Panc1 (cell line): Measurements from ENCODE around the gene THAP6. TPM values are rescaled to one million over a fixed set of nuclear protein-coding genes. Genes with fewer than 3 reads are reported as not detected.

ENCODE experiments used
- ATAC-seq: fragments of 200-7000 bp; cut with Tn5 transposase; 2 replicates; pipeline ENCODE4 v1.9.1; 2020; ENCODE audit warnings: mild to moderate bottlenecking, moderate library complexity
- BruUV-seq: library from RNA; stranded (reverse); fragments of 400-500 nt; replicated peaks from 2 replicates; lab custom pipeline; 2021; lab: Mats Ljungman, UMichigan
- CTCF ChIA-PET: fragments of 300-600 bp; sonication (Branson Sonifier 250); formaldehyde crosslinking; loops from one replicate; lab custom pipeline; 2022; ENCODE audit warnings: antibody characterized with exemption; lab: Charles Lee
- POLR2A ChIA-PET: fragments of 300-600 bp; sonication (Branson Sonifier 250); formaldehyde crosslinking; loops from one replicate; lab custom pipeline; 2022; ENCODE audit warnings: antibody characterized with exemption; lab: Charles Lee
- DNase-seq: peaks from one replicate; pipeline ENCODE4 v3.0.0-alpha.2; 2010; ENCODE audit warnings: low read depth, low spot score
- H3K27ac ChIP-seq: 2 replicates; pipeline ENCODE4 v1.5.1; 2011; ENCODE audit warnings: mild to moderate bottlenecking, low read length, inconsistent platforms
- H3K27me3 ChIP-seq: fragments of 200-500 bp; sonication (Bioruptor generic); 2 replicates; pipeline ENCODE4 v1.6.0; 2014; ENCODE audit warnings: low read length, inconsistent platforms; ENCODE audit not compliant: control insufficient read depth, insufficient read depth
- H3K36me3 ChIP-seq: fragments of 200-500 bp; sonication (Bioruptor generic); 2 replicates; pipeline ENCODE4 v1.5.1; 2014; ENCODE audit warnings: inconsistent platforms, mild to moderate bottlenecking, low read length, moderate library complexity; ENCODE audit not compliant: control insufficient read depth, insufficient read depth
- H3K4me1 ChIP-seq: 2 replicates; pipeline ENCODE4 v1.5.1; 2011; ENCODE audit warnings: inconsistent platforms, mild to moderate bottlenecking, low read length, moderate library complexity; ENCODE audit not compliant: control insufficient read depth, insufficient read depth
- H3K4me3 ChIP-seq, 2 experiments: 2 replicates each; pipeline ENCODE4 v1.5.1; 2011 to 2012; ENCODE audit warnings: low read depth in 2 of 2, low read length in 2 of 2, mild to moderate bottlenecking in 2 of 2, inconsistent platforms in 1 of 2, moderate library complexity in 1 of 2
- H3K9me3 ChIP-seq: fragments of 200-500 bp; sonication (Bioruptor generic); 2 replicates; pipeline ENCODE4 v1.5.1; 2014; ENCODE audit warnings: low read depth, mild to moderate bottlenecking, inconsistent platforms, low read length, moderate library complexity; ENCODE audit not compliant: control insufficient read depth, insufficient read depth
- POLR2AphosphoS5 ChIP-seq: IDR thresholded peaks from 2 replicates; pipeline ENCODE4 v1.6.1; 2012; ENCODE audit warnings: mild to moderate bottlenecking, low read depth, low read length, moderate library complexity
- SIN3A ChIP-seq: IDR thresholded peaks from 2 replicates; pipeline ENCODE4 v1.6.1; 2012; ENCODE audit warnings: low read depth, mild to moderate bottlenecking, low read length, moderate library complexity, borderline replicate concordance; ENCODE audit not compliant: insufficient read depth
- TCF7L2 ChIP-seq: IDR thresholded peaks from 2 replicates; pipeline ENCODE4 v1.6.1; 2011; ENCODE audit warnings: mild to moderate bottlenecking, low read depth, low read length, inconsistent platforms
- in situ Hi-C: cut with HindIII; loops from 2 replicates; pipeline ENCODE4 v1.10.0; 2016; ENCODE audit warnings: low sequenced_read_pairs, low pct_unique_long_range_greater_than_20kb
- intact Hi-C: fragments of 100-400 bp; cut with micrococcal nuclease; formaldehyde crosslinking; loops from one replicate; pipeline ENCODE4 v1.10.0; 2022; ENCODE audit not compliant: unreplicated experiment
- total RNA-seq: library from RNA; stranded (reverse); gene quantifications from one replicate; pipeline ENCODE4 v1.2.1, GENCODE V29; 2021; ENCODE audit not compliant: unreplicated experiment
- TF ChIP-seq, protein P1 (sequence below): fragments of 450-650 bp; IDR thresholded peaks from 2 replicates; pipeline ENCODE4 v1.5.1; 2017; ENCODE audit warnings: mild to moderate bottlenecking
- TF ChIP-seq, protein P2 (sequence below), 2 experiments: IDR thresholded peaks; 2 replicates each; pipeline ENCODE4 v1.6.1; 2011 to 2012; ENCODE audit warnings: low read depth in 2 of 2, control low read depth in 1 of 2, low read length in 1 of 2, mild to moderate bottlenecking in 1 of 2, moderate library complexity in 1 of 2; ENCODE audit not compliant: insufficient read depth in 1 of 2

Gene THAP6
- total RNA-seq, 1 experiment from 2014 or later = 13.9 TPM

DNA sequence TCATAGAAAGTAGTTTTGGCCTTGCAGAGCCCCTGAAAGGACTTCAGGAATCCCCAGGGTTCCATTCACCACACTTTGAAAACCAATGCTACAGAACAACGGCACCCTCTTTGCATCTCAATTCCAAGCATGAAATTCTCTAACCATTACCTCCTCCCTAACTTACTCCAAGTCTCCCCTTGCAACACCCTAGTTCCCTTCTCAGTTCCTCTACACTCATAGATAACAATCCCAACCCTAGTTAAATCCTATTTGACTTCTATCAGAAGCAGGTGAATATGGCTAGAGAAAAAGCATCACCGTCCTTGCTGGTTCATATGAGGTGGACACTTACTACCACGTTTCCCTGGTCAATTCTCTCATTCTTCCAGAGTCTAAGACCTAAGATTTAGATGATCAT lies 2.4 kb upstream of the THAP6 start:
- Histone ChIP-seq H3K4me1 (peaks cover 11% of the 10 kb centered on the region), H3K27me3 (no peaks in the 10 kb centered on the region), H3K36me3 (peaks cover 10% of the 10 kb centered on the region), H3K9me3 (no peaks in the 10 kb centered on the region), H3K4me3 (peak overlapping the region in 1 of 2 experiments; percentile 3; a peak in 1 of 4 replicates), H3K27ac (no peak overlapping the region)
- ChIA-PET POLR2A (no interaction called here), CTCF (no interaction called here)
- intact Hi-C loops (no loop called here), in situ Hi-C loops (no loop called here)
- ATAC-seq (no peak), DNase-seq (no peak)
- BruUV-seq = no TSS peak
- TF ChIP-seq, protein P1, sequence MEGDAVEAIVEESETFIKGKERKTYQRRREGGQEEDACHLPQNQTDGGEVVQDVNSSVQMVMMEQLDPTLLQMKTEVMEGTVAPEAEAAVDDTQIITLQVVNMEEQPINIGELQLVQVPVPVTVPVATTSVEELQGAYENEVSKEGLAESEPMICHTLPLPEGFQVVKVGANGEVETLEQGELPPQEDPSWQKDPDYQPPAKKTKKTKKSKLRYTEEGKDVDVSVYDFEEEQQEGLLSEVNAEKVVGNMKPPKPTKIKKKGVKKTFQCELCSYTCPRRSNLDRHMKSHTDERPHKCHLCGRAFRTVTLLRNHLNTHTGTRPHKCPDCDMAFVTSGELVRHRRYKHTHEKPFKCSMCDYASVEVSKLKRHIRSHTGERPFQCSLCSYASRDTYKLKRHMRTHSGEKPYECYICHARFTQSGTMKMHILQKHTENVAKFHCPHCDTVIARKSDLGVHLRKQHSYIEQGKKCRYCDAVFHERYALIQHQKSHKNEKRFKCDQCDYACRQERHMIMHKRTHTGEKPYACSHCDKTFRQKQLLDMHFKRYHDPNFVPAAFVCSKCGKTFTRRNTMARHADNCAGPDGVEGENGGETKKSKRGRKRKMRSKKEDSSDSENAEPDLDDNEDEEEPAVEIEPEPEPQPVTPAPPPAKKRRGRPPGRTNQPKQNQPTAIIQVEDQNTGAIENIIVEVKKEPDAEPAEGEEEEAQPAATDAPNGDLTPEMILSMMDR = no peak
- TF ChIP-seq TCF7L2 (no peak), POLR2AphosphoS5 (no peak), SIN3A (no peak)
- TF ChIP-seq, protein P2, sequence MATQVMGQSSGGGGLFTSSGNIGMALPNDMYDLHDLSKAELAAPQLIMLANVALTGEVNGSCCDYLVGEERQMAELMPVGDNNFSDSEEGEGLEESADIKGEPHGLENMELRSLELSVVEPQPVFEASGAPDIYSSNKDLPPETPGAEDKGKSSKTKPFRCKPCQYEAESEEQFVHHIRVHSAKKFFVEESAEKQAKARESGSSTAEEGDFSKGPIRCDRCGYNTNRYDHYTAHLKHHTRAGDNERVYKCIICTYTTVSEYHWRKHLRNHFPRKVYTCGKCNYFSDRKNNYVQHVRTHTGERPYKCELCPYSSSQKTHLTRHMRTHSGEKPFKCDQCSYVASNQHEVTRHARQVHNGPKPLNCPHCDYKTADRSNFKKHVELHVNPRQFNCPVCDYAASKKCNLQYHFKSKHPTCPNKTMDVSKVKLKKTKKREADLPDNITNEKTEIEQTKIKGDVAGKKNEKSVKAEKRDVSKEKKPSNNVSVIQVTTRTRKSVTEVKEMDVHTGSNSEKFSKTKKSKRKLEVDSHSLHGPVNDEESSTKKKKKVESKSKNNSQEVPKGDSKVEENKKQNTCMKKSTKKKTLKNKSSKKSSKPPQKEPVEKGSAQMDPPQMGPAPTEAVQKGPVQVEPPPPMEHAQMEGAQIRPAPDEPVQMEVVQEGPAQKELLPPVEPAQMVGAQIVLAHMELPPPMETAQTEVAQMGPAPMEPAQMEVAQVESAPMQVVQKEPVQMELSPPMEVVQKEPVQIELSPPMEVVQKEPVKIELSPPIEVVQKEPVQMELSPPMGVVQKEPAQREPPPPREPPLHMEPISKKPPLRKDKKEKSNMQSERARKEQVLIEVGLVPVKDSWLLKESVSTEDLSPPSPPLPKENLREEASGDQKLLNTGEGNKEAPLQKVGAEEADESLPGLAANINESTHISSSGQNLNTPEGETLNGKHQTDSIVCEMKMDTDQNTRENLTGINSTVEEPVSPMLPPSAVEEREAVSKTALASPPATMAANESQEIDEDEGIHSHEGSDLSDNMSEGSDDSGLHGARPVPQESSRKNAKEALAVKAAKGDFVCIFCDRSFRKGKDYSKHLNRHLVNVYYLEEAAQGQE (IDR thresholded peaks at IDR 0.05; ENCODE audit: insufficient read depth in 1 of 2, low read depth in 2 of 2, low read length in 1 of 2) = no peak

DNA sequence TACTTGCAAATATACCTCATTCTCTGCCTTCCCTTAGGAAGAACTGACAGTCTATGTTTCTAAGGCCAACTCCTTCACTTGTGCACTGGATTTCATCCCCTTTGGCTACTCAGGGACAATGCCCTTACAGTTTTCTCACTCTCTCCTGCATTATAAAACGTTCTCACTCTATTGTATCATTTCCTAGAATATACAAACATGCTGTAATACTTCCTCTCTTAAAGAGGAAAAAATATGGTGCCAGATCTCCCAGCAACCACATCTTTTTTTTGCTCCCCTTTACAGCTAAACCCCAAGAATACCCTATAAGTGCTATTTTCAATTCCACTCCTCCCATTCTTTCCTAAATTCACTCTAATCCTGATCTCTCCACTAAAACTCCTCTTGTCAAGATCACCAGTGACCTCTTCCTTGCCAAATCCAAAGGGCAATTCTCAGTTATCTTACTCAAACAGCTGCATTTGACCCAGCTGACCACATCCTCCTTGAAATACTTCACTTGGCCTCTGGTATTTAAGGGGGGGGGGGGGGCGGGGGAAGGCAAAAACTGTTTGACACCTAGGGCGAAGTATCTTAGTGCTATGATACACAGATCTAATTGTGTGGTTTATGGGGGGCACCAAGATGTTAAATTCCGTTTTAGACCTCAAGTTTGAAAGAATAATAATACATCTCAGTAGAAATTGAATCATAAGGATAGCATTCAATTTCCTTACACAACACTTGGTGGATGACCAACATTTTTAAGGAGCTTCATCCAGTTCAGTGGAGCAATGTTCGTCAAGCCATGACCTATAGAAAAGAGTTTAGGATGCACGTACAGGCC lies 1.7 kb upstream of the THAP6 start:
- ATAC-seq = no peak

More for the DNA sequence above, 1.7 kb upstream of the THAP6 start:
- H3K27me3 ChIP-seq = no peaks in the 10 kb centered on the region
- ChIA-PET CTCF (no interaction called here), POLR2A (no interaction called here)
- no peaks in the 10 kb centered on the region for H3K9me3 ChIP-seq
- intact Hi-C loops (no loop called here), in situ Hi-C loops (no loop called here)
- DNase-seq = no peak
- H3K36me3 ChIP-seq = peaks cover 10% of the 10 kb centered on the region
- H3K4me1 ChIP-seq = peaks cover 11% of the 10 kb centered on the region
- peak overlapping the region; percentile 94 for H3K27ac ChIP-seq
- TF ChIP-seq SIN3A (no peak), POLR2AphosphoS5 (no peak), TCF7L2 (no peak)
- TF ChIP-seq, protein P2 (IDR thresholded peaks at IDR 0.05; ENCODE audit: insufficient read depth in 1 of 2, low read depth in 2 of 2, low read length in 1 of 2) = no peak
- TF ChIP-seq, protein P1 = no peak
- BruUV-seq = no TSS peak
- peak overlapping the region; percentile 91 to 92 for H3K4me3 ChIP-seq
